DOHH2 (cell line): Measurements from ENCODE around the gene HAUS5.

Experiments used
- CTCF ChIP-seq: fragments of 200-600 bp; sonication (generic); IDR thresholded peaks from one replicate; pipeline ENCODE4 v1.5.1; 2014; ENCODE audit warnings: antibody characterized with exemption, mild to moderate bottlenecking, low read depth, low read length; ENCODE audit not compliant: poor library complexity, severe bottlenecking
- EZH2phosphoT487 ChIP-seq: fragments of 200-600 bp; sonication (generic); IDR thresholded peaks from 2 replicates; pipeline ENCODE4 v1.6.1; 2017; ENCODE audit warnings: borderline replicate concordance, mild to moderate bottlenecking, antibody characterized with exemption, low read length, moderate library complexity, mixed read lengths

GRCh38 chr19:35620001-35620400 is 7.5 kb downstream of the HAUS5 start:
- TF ChIP-seq CTCF (no peak), EZH2phosphoT487 (no peak)
